GM19467 (cell line): Measurements from ENCODE around the gene HTR6.

Source experiments
- ATAC-seq: cut with Tn5 transposase; IDR thresholded peaks from one replicate; pipeline ENCODE4 v1.9.1; 2021; ENCODE audit warnings: mild to moderate bottlenecking, moderate library complexity; ENCODE audit not compliant: unreplicated experiment

Gene HTR6

GRCh38 chr1:19715334-19716203, 50.9 kb downstream of the HTR6 start:
- no peak for ATAC-seq

- ATAC-seq: no peak
These were observed 52.8 kb downstream of the HTR6 start for GRCh38 chr1:19717467-19717866.

DNA sequence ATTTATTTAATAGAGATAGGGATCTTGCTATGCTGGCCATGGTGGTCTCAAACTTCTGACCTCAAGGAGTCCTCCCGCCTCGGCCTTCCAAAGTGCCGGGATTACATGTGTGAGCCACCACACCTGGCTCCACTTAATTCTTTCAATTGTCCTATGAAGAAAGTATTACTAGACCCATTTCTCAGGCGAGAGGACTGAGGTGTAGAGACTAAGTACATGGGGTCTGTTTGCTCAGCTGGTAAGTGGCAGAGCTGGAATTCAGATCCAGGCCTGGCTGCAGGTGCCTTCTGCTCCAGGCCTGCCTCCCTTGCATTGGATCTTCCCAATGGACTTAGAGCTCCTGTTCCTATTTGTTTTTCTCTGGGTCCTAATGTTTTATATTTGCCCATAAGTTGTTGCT, 55.5 kb downstream of the HTR6 start:
- no peak for ATAC-seq

DNA sequence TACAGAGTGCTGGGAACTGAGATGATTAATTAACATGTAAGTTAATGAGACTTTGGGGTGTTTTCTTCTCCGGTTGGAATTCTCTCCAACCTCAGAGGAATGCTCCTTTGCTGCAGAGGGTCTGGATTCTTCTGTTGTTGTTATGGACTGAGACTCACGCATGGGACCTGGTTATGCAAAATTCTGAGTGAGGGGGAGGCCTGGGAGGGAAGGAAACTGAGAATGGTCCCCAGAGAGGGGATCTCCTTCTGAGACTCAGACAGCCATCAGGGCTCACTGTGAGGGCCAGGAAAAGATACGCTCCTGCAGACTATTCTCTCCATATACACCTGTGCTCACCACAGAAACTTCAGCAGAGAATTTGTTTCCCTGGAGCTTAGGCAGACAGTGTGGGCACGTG, 56.3 kb downstream of the HTR6 start:
- no peak for ATAC-seq

- no peak for ATAC-seq
These were observed 59.2 kb downstream of the HTR6 start for GRCh38 chr1:19723874-19724273.

GRCh38 chr1:19725606-19726005, 60.9 kb downstream of the HTR6 start:
- no peak for ATAC-seq

GRCh38 chr1:19728413-19729145, 63.9 kb downstream of the HTR6 start:
- ATAC-seq: no peak

- no peak for ATAC-seq
These were observed 65.6 kb downstream of the HTR6 start for GRCh38 chr1:19730232-19730631.
